Cardiac atrium fibroblast (primary cell): ENCODE results near the gene ABLIM1. TPM values are rescaled to one million over a fixed set of nuclear protein-coding genes. Genes with fewer than 3 reads are reported as not detected.

Experiments used
- total RNA-seq: library from RNA; depleted of rRNA; stranded (reverse); fragments of >200 nt; gene quantifications from 2 replicates; pipeline ENCODE4 v1.2.3, GENCODE V29; 2015

Gene ABLIM1
- total RNA-seq: 11.6 and 14.4 TPM in 2 replicates

GRCh38 chr10:114658175-114658574, at the start of gene ABLIM1:
Gene ABLIM1 (minus strand): TSS chr10:114658275. CDS start chr10:114658200, 75 bp downstream.

GRCh38 chr10:114404171-114405010, 253.7 kb downstream of the ABLIM1 start, which contains the start of gene AFAP1L2:
Gene AFAP1L2 (minus strand): TSS chr10:114404502. CDS start chr10:114404455, 47 bp downstream.

Other genes with a start within 250 kb of the ABLIM1 start
- 21.7 and 27.5 TPM in 2 replicates for gene FHIP2A, start 163.5 kb upstream of the ABLIM1 start, total RNA-seq